GM23338 (cell line): ENCODE data around the gene ADGRD2. TPM values are rescaled to one million over a fixed set of nuclear protein-coding genes. Genes with fewer than 3 reads are reported as not detected.

Experiments used
- ATAC-seq: fragments of 200-7000 bp; cut with Tn5 transposase; 3 replicates; pipeline ENCODE4 v1.9.1; 2020
- DNase-seq: peaks from one replicate; pipeline ENCODE4 v3.0.0-alpha.2; 2015; ENCODE audit warnings: low spot score
- H2AFZ ChIP-seq: fragments of 200-600 bp; sonication (generic); 2 replicates; pipeline ENCODE4 v1.8.0; 2016; ENCODE audit warnings: antibody characterized with exemption, mild to moderate bottlenecking, moderate library complexity
- H3F3A ChIP-seq: fragments of 200-600 bp; sonication (generic); replicated peaks from 2 replicates; pipeline ENCODE4 v1.8.0; 2017; ENCODE audit warnings: antibody characterized with exemption, mixed run types, low read depth
- H3K27ac ChIP-seq: fragments of 200-600 bp; sonication (generic); 2 replicates; pipeline ENCODE4 v1.6.1; 2016; ENCODE audit warnings: low read depth
- H3K27me3 ChIP-seq: fragments of 200-600 bp; sonication (generic); 2 replicates; pipeline ENCODE4 v1.8.0; 2016; ENCODE audit warnings: mild to moderate bottlenecking, mixed run types, moderate library complexity; ENCODE audit not compliant: insufficient read depth
- H3K36me3 ChIP-seq: fragments of 200-600 bp; sonication (generic); 2 replicates; pipeline ENCODE4 v1.8.0; 2016; ENCODE audit warnings: mild to moderate bottlenecking; ENCODE audit not compliant: insufficient read depth
- H3K4me1 ChIP-seq: fragments of 200-600 bp; sonication (generic); 2 replicates; pipeline ENCODE4 v1.8.0; 2016; ENCODE audit warnings: mild to moderate bottlenecking, moderate library complexity; ENCODE audit not compliant: insufficient read depth
- H3K4me2 ChIP-seq: fragments of 200-600 bp; sonication (generic); 2 replicates; pipeline ENCODE4 v1.7.1; 2017; ENCODE audit warnings: mixed run types
- H3K4me3 ChIP-seq: fragments of 200-600 bp; sonication (generic); 2 replicates; pipeline ENCODE4 v1.6.1; 2016; ENCODE audit warnings: mixed run types
- H3K79me2 ChIP-seq: fragments of 200-600 bp; sonication (generic); replicated peaks from 2 replicates; pipeline ENCODE4 v1.8.0; 2017; ENCODE audit warnings: mild to moderate bottlenecking; ENCODE audit not compliant: insufficient read depth
- H3K9me2 ChIP-seq: fragments of 200-600 bp; sonication (generic); 2 replicates; pipeline ENCODE4 v1.8.0; 2017; ENCODE audit not compliant: insufficient read depth
- H4K20me1 ChIP-seq: fragments of 200-600 bp; sonication (generic); replicated peaks from 2 replicates; pipeline ENCODE4 v1.8.0; 2017; ENCODE audit warnings: mild to moderate bottlenecking; ENCODE audit not compliant: insufficient read depth
- H3K27ac Mint-ChIP-seq: 2 replicates; pipeline ENCODE4 v1.8.0; 2020; ENCODE audit warnings: inconsistent platforms, mild to moderate bottlenecking, moderate library complexity, mixed read lengths
- H3K27me3 Mint-ChIP-seq: 3 replicates; pipeline ENCODE4 v1.8.0; 2022; ENCODE audit warnings: low read depth, mild to moderate bottlenecking, moderate library complexity, mixed read lengths, inconsistent platforms; ENCODE audit not compliant: insufficient read depth, poor library complexity
- H3K36me3 Mint-ChIP-seq: 3 replicates; pipeline ENCODE4 v1.8.0; 2021; ENCODE audit warnings: low read depth, mild to moderate bottlenecking, inconsistent platforms, moderate library complexity, mixed read lengths
- H3K4me1 Mint-ChIP-seq: 3 replicates; pipeline ENCODE4 v1.8.0; 2020; ENCODE audit warnings: mild to moderate bottlenecking, inconsistent platforms, mixed read lengths
- H3K4me3 Mint-ChIP-seq: 3 replicates; pipeline ENCODE4 v1.8.0; 2021; ENCODE audit warnings: moderate library complexity, mild to moderate bottlenecking, inconsistent platforms, mixed read lengths
- H3K9me3 Mint-ChIP-seq: 3 replicates; pipeline ENCODE4 v1.8.0; 2020; ENCODE audit warnings: moderate library complexity, mild to moderate bottlenecking, inconsistent platforms, mixed read lengths
- CREB1 ChIP-seq: fragments of 250-450 bp; sonication (Bioruptor Pico); IDR thresholded peaks from 2 replicates; pipeline ENCODE4 v1.5.0; 2020; ENCODE audit warnings: low read depth, mild to moderate bottlenecking, moderate library complexity
- EZH2 ChIP-seq: fragments of 200-600 bp; sonication (generic); IDR thresholded peaks from one replicate; pipeline ENCODE4 v1.8.0; 2017; ENCODE audit warnings: antibody characterized with exemption, mild to moderate bottlenecking, low read depth; ENCODE audit not compliant: unreplicated experiment
- EZH2phosphoT487 ChIP-seq: fragments of 200-600 bp; sonication (generic); IDR thresholded peaks from one replicate; pipeline ENCODE4 v1.8.1; 2018; ENCODE audit warnings: antibody characterized with exemption; ENCODE audit not compliant: unreplicated experiment
- JUNB ChIP-seq: IDR thresholded peaks from one replicate; pipeline ENCODE4 v1.6.1; 2016; ENCODE audit warnings: antibody characterized with exemption; ENCODE audit not compliant: unreplicated experiment
- NANOG ChIP-seq: IDR thresholded peaks from 2 replicates; pipeline ENCODE4 v1.6.1; 2016; ENCODE audit warnings: antibody characterized with exemption, borderline replicate concordance
- POLR2AphosphoS5 ChIP-seq: IDR thresholded peaks from 2 replicates; pipeline ENCODE4 v1.6.1; 2016; ENCODE audit warnings: antibody characterized with exemption, low read depth
- STAT1 ChIP-seq: IDR thresholded peaks from one replicate; pipeline ENCODE4 v1.6.1; 2016; ENCODE audit warnings: antibody characterized with exemption; ENCODE audit not compliant: unreplicated experiment
- ZNF114 ChIP-seq: fragments of 250-450 bp; sonication (Bioruptor Pico); IDR thresholded peaks from 2 replicates; pipeline ENCODE4 v1.5.0; 2020; ENCODE audit warnings: mild to moderate bottlenecking, moderate library complexity
- ZNF331 ChIP-seq: fragments of 250-450 bp; sonication (Bioruptor Pico); IDR thresholded peaks from 2 replicates; pipeline ENCODE4 v1.5.0; 2020; ENCODE audit warnings: low read depth, mild to moderate bottlenecking, moderate library complexity
- polyA plus RNA-seq: library from polyadenylated mRNA; unstranded; fragments of >200 nt; fragmentation: Nextera tagmentation; extraction: Ambion mirVana; gene quantifications from 2 replicates; pipeline ENCODE4 v1.2.1, GENCODE V29; 2016
- total RNA-seq: library from RNA; depleted of rRNA; stranded (reverse); fragments of >200 nt; shearing (Covaris generic); gene quantifications from 2 replicates; pipeline ENCODE4 v1.2.3, GENCODE V29; 2014
- TF ChIP-seq, protein P1 (sequence below), 2 experiments: fragments of 200-600 bp in 1 of 2; sonication (generic) in 1 of 2; conservative IDR thresholded peaks; 2 replicates each; pipeline versions ENCODE4 v1.5.1 to v1.6.1; 2016 to 2017; ENCODE audit warnings: antibody characterized with exemption in 2 of 2, low read depth in 2 of 2, mild to moderate bottlenecking in 2 of 2, moderate library complexity in 1 of 2
- TF ChIP-seq, protein P2 (sequence below): IDR thresholded peaks from one replicate; pipeline ENCODE4 v1.6.1; 2018; ENCODE audit warnings: antibody characterized with exemption; ENCODE audit not compliant: unreplicated experiment
- TF ChIP-seq, protein P3 (sequence below): fragments of 250-450 bp; sonication (Bioruptor Pico); IDR thresholded peaks from 2 replicates; pipeline ENCODE4 v1.5.0; 2020; ENCODE audit warnings: mild to moderate bottlenecking, moderate library complexity
- TF ChIP-seq, protein P4 (sequence below): IDR thresholded peaks from 2 replicates; pipeline ENCODE4 v1.6.1; 2016; ENCODE audit warnings: antibody characterized with exemption

ADGRD2 gene
- total and polyA plus RNA-seq, 2 experiments from 2014 or later = 0.45 to 0.78 TPM

DNA sequence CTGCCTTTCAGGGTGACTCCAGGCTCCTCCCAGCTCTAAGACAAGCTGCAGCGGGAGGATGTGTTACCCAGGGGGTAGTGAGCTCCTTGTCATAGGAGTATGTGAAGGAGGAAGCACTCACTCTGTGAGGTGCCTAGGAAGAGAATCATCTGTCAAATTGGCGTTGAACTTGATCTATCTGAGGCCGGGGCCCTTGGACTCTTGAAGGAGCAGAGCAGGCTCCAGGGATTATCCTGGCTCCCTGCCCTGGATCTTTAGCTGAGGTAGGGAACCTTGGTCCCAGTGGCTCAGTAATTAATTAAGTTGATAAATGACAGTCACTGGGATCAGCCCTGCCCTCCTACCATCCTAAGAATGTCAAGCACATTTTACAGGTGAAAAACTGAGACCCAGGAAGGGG, 15.5 kb downstream of the ADGRD2 start:
- Mint-ChIP-seq H3K4me1 (no peaks in the 10 kb centered on the region), H3K36me3 (no peaks in the 10 kb centered on the region), H3K9me3 (no peaks in the 10 kb centered on the region), H3K27me3 (peaks cover 7% of the 10 kb centered on the region), H3K4me3 (no peak overlapping the region), H3K27ac (no peak overlapping the region)
- no peaks in the 10 kb centered on the region for H3K36me3 ChIP-seq
- no peak overlapping the region for H2AFZ ChIP-seq
- H3K9me2 ChIP-seq = no peaks in the 10 kb centered on the region
- TF ChIP-seq ZNF114 (CRISPR knock-in tag) (no peak), POLR2AphosphoS5 (no peak), EZH2phosphoT487 (no peak), NANOG (no peak), JUNB (no peak), CREB1 (no peak), EZH2 (no peak), STAT1 (no peak), ZNF331 (CRISPR knock-in tag) (no peak)
- TF ChIP-seq, protein P1, sequence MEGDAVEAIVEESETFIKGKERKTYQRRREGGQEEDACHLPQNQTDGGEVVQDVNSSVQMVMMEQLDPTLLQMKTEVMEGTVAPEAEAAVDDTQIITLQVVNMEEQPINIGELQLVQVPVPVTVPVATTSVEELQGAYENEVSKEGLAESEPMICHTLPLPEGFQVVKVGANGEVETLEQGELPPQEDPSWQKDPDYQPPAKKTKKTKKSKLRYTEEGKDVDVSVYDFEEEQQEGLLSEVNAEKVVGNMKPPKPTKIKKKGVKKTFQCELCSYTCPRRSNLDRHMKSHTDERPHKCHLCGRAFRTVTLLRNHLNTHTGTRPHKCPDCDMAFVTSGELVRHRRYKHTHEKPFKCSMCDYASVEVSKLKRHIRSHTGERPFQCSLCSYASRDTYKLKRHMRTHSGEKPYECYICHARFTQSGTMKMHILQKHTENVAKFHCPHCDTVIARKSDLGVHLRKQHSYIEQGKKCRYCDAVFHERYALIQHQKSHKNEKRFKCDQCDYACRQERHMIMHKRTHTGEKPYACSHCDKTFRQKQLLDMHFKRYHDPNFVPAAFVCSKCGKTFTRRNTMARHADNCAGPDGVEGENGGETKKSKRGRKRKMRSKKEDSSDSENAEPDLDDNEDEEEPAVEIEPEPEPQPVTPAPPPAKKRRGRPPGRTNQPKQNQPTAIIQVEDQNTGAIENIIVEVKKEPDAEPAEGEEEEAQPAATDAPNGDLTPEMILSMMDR (conservative IDR thresholded peaks at IDR 0.05; ENCODE audit: low read depth in 2 of 2) = no peak
- TF ChIP-seq, protein P2, sequence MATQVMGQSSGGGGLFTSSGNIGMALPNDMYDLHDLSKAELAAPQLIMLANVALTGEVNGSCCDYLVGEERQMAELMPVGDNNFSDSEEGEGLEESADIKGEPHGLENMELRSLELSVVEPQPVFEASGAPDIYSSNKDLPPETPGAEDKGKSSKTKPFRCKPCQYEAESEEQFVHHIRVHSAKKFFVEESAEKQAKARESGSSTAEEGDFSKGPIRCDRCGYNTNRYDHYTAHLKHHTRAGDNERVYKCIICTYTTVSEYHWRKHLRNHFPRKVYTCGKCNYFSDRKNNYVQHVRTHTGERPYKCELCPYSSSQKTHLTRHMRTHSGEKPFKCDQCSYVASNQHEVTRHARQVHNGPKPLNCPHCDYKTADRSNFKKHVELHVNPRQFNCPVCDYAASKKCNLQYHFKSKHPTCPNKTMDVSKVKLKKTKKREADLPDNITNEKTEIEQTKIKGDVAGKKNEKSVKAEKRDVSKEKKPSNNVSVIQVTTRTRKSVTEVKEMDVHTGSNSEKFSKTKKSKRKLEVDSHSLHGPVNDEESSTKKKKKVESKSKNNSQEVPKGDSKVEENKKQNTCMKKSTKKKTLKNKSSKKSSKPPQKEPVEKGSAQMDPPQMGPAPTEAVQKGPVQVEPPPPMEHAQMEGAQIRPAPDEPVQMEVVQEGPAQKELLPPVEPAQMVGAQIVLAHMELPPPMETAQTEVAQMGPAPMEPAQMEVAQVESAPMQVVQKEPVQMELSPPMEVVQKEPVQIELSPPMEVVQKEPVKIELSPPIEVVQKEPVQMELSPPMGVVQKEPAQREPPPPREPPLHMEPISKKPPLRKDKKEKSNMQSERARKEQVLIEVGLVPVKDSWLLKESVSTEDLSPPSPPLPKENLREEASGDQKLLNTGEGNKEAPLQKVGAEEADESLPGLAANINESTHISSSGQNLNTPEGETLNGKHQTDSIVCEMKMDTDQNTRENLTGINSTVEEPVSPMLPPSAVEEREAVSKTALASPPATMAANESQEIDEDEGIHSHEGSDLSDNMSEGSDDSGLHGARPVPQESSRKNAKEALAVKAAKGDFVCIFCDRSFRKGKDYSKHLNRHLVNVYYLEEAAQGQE = no peak
- TF ChIP-seq, protein P3, sequence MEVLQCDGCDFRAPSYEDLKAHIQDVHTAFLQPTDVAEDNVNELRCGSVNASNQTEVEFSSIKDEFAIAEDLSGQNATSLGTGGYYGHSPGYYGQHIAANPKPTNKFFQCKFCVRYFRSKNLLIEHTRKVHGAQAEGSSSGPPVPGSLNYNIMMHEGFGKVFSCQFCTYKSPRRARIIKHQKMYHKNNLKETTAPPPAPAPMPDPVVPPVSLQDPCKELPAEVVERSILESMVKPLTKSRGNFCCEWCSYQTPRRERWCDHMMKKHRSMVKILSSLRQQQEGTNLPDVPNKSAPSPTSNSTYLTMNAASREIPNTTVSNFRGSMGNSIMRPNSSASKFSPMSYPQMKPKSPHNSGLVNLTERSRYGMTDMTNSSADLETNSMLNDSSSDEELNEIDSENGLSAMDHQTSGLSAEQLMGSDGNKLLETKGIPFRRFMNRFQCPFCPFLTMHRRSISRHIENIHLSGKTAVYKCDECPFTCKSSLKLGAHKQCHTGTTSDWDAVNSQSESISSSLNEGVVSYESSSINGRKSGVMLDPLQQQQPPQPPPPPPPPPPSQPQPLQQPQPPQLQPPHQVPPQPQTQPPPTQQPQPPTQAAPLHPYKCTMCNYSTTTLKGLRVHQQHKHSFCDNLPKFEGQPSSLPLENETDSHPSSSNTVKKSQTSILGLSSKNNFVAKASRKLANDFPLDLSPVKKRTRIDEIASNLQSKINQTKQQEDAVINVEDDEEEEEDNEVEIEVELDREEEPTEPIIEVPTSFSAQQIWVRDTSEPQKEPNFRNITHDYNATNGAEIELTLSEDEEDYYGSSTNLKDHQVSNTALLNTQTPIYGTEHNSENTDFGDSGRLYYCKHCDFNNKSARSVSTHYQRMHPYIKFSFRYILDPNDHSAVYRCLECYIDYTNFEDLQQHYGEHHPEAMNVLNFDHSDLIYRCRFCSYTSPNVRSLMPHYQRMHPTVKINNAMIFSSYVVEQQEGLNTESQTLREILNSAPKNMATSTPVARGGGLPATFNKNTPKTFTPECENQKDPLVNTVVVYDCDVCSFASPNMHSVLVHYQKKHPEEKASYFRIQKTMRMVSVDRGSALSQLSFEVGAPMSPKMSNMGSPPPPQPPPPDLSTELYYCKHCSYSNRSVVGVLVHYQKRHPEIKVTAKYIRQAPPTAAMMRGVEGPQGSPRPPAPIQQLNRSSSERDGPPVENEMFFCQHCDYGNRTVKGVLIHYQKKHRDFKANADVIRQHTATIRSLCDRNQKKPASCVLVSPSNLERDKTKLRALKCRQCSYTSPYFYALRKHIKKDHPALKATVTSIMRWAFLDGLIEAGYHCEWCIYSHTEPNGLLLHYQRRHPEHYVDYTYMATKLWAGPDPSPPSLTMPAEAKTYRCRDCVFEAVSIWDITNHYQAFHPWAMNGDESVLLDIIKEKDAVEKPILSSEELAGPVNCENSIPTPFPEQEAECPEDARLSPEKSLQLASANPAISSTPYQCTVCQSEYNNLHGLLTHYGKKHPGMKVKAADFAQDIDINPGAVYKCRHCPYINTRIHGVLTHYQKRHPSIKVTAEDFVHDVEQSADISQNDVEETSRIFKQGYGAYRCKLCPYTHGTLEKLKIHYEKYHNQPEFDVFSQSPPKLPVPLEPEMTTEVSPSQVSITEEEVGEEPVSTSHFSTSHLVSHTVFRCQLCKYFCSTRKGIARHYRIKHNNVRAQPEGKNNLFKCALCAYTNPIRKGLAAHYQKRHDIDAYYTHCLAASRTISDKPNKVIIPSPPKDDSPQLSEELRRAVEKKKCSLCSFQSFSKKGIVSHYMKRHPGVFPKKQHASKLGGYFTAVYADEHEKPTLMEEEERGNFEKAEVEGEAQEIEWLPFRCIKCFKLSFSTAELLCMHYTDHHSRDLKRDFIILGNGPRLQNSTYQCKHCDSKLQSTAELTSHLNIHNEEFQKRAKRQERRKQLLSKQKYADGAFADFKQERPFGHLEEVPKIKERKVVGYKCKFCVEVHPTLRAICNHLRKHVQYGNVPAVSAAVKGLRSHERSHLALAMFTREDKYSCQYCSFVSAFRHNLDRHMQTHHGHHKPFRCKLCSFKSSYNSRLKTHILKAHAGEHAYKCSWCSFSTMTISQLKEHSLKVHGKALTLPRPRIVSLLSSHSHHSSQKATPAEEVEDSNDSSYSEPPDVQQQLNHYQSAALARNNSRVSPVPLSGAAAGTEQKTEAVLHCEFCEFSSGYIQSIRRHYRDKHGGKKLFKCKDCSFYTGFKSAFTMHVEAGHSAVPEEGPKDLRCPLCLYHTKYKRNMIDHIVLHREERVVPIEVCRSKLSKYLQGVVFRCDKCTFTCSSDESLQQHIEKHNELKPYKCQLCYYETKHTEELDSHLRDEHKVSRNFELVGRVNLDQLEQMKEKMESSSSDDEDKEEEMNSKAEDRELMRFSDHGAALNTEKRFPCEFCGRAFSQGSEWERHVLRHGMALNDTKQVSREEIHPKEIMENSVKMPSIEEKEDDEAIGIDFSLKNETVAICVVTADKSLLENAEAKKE (CRISPR knock-in tag) = no peak
- TF ChIP-seq, protein P4, sequence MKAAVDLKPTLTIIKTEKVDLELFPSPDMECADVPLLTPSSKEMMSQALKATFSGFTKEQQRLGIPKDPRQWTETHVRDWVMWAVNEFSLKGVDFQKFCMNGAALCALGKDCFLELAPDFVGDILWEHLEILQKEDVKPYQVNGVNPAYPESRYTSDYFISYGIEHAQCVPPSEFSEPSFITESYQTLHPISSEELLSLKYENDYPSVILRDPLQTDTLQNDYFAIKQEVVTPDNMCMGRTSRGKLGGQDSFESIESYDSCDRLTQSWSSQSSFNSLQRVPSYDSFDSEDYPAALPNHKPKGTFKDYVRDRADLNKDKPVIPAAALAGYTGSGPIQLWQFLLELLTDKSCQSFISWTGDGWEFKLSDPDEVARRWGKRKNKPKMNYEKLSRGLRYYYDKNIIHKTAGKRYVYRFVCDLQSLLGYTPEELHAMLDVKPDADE = no peak
- no peaks in the 10 kb centered on the region for H3K4me1 ChIP-seq
- H3K27me3 ChIP-seq = no peaks in the 10 kb centered on the region
- H3K4me2 ChIP-seq = no peak overlapping the region
- no peak overlapping the region for H3K4me3 ChIP-seq
- DNase-seq = no peak
- ATAC-seq = no peak
- H3K27ac ChIP-seq = no peak overlapping the region
- no peaks in the 10 kb centered on the region for H3F3A ChIP-seq
- H4K20me1 ChIP-seq = no peaks in the 10 kb centered on the region; the same call in 1 of the 2 replicates
- H3K79me2 ChIP-seq = no peaks in the 10 kb centered on the region
